K562 treated with DMSO at 1 percent for 12 hours (cell line): ENCODE data around the gene E2F3. TPM values are rescaled to one million over a fixed set of nuclear protein-coding genes. Genes with fewer than 3 reads are reported as not detected.

Experiments used
- total RNA-seq: library from RNA; unstranded; fragments of 300-600 nt; gene quantifications from 2 replicates; pipeline ENCODE4 v1.2.3, GENCODE V29; 2022; ENCODE audit not compliant: insufficient read depth

E2F3 gene
- total RNA-seq: 9.6 and 25.4 TPM in 2 replicates

GRCh38 chr6:20401205-20402091, at the start of gene E2F3:
Gene E2F3 (plus strand): TSS chr6:20401879. CDS start chr6:20402233, 354 bp downstream.

GRCh38 chr6:20534295-20535262, 132.9 kb downstream of the E2F3 start, which contains the start of gene CDKAL1:
Gene CDKAL1 (plus strand): TSS chr6:20534457. CDS start chr6:20546351, 11,894 bp downstream.

Other genes starting within 250 kb of the E2F3 start
- gene MBOAT1, start 189.4 kb upstream of the E2F3 start, total RNA-seq: 5.3 and 15.4 TPM in 2 replicates
- gene CDKAL1, start 132.6 kb downstream of the E2F3 start, total RNA-seq: 6.2 and 16.6 TPM in 2 replicates